Omental fat pad (tissue), 4 donors: ENCODE data around the gene GFRA1. TPM values are rescaled to one million over a fixed set of nuclear protein-coding genes. Genes with fewer than 3 reads are reported as not detected.
A peak's percentile ranks its signal among the peaks of the same experiment; 100 is the strongest.

Experiments used
- ATAC-seq: fragments of 150-250 bp; one replicate; pipeline ENCODE4 v1.9.1; 2016; ENCODE audit warnings: mild to moderate bottlenecking, moderate library complexity; ENCODE audit not compliant: low FRiP score
- DNase-seq: peaks from one replicate; pipeline ENCODE4 v3.0.0-alpha.2; 2019; ENCODE audit warnings: low spot score
- CTCF ChIP-seq, 3 donors: fragments of 450-650 bp; IDR thresholded peaks; one replicate each; pipeline ENCODE4 v1.5.1; 2016 to 2017; ENCODE audit warnings: antibody characterized with exemption in 3 of 3, mild to moderate bottlenecking in 3 of 3, moderate library complexity in 2 of 3
- total RNA-seq, 4 donors: library from RNA; depleted of rRNA; stranded (reverse); fragments of >200 nt; gene quantifications; one replicate each; pipeline ENCODE4 v1.1.0, GENCODE V29; 2016

The GFRA1 gene
- total RNA-seq, 4 donors from 2014 or later = 35.2 to 142 (median 61.8) TPM

DNA sequence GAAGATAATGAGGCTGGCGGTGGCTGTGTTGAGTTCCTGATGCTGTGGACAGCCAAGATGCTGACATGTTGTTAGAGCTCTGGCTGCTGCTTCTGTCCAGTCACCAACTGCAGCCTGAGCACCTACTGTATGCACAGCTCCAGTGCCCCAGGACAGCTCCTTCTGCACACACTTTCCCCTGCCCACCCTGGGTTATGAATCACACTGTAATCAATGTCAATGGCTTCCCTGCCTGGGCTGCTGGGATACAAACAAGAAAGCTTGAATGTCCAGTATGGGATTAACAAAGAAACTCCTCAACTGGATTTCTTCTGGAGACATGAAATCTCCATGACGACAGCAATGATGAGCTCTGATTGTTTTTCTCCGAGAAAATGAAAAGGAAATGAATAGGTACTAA lies 172.0 kb downstream of the GFRA1 start:
- TF ChIP-seq CTCF (IDR thresholded peaks at IDR 0.05) = no peak

GRCh38 chr10:116099023-116099420 lies 174.0 kb downstream of the GFRA1 start:
- no peak for ATAC-seq
- DNase-seq = no peak
- no peak for TF ChIP-seq CTCF (IDR thresholded peaks at IDR 0.05)

More for the DNA sequence above, 172.0 kb downstream of the GFRA1 start:
- DNase-seq (no peak), ATAC-seq (no peak)

- ATAC-seq (peak; percentile 16), DNase-seq (no peak)
- TF ChIP-seq CTCF (IDR thresholded peaks at IDR 0.05) = no peak
Measured at GRCh38 chr10:116098411-116099022, 174.5 kb downstream of the GFRA1 start.

GRCh38 chr10:116097239-116097784 lies 175.7 kb downstream of the GFRA1 start:
- no peak for TF ChIP-seq CTCF (IDR thresholded peaks at IDR 0.05)
- DNase-seq (no peak), ATAC-seq (no peak)

DNA sequence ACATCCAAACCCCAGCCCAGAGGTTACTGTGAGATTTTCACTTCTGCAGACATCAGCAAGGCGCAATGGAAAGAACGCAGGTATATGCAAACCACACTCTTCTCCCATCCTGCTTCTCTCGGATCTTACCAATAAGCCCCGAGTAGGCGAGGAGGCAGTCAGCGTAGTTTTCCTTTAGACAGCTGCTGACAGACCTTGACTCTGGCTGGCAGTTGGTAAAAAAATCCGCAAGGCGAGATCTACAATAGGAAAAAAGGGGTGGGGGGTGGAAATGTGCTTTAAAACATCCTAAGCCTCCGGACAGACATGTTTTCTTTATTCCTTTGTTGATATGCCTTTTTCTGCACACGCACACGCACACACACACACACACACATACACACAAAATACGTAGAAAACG lies 176.5 kb downstream of the GFRA1 start:
- ATAC-seq (no peak), DNase-seq (no peak)
- no peak for TF ChIP-seq CTCF (IDR thresholded peaks at IDR 0.05)

GRCh38 chr10:116094356-116094755 lies 178.7 kb downstream of the GFRA1 start:
- DNase-seq = no peak
- ATAC-seq = no peak
- no peak for TF ChIP-seq CTCF (IDR thresholded peaks at IDR 0.05)

- no peak for TF ChIP-seq CTCF (IDR thresholded peaks at IDR 0.05)
- DNase-seq = no peak
- ATAC-seq = no peak
Measured at GRCh38 chr10:116093031-116093430, 180.0 kb downstream of the GFRA1 start.
